Fibroblast of lung (primary cell): ENCODE results near the gene DLL1. TPM values are rescaled to one million over a fixed set of nuclear protein-coding genes. Genes with fewer than 3 reads are reported as not detected.

ENCODE experiments used
- DNase-seq, 2 donors: peaks; one replicate each; pipeline versions ENCODE4 v3.0.0 to v3.0.0-alpha.2; 2010; ENCODE audit warnings: low read depth in 2 of 2
- H2AFZ ChIP-seq: 2 replicates; pipeline ENCODE4 v1.5.1; 2012; ENCODE audit warnings: low read length, control low read depth, inconsistent platforms
- H3K27ac ChIP-seq: 2 replicates; pipeline ENCODE4 v1.5.1; 2011; ENCODE audit warnings: low read length, control low read depth; ENCODE audit not compliant: insufficient read depth
- H3K27me3 ChIP-seq: 2 replicates; pipeline ENCODE4 v1.5.1; 2011; ENCODE audit warnings: mild to moderate bottlenecking, low read length; ENCODE audit not compliant: control insufficient read depth, insufficient read depth
- H3K36me3 ChIP-seq: 2 replicates; pipeline ENCODE4 v1.5.1; 2011; ENCODE audit warnings: low read length; ENCODE audit not compliant: control insufficient read depth, insufficient read depth
- H3K4me1 ChIP-seq: 2 replicates; pipeline ENCODE4 v1.5.1; 2011; ENCODE audit warnings: low read length; ENCODE audit not compliant: control insufficient read depth, insufficient read depth; ENCODE audit errors: extremely low read depth
- H3K4me2 ChIP-seq: 2 replicates; pipeline ENCODE4 v1.5.1; 2011; ENCODE audit warnings: low read length, control low read depth; ENCODE audit not compliant: insufficient read depth; ENCODE audit errors: extremely low read depth
- H3K4me3 ChIP-seq, 4 experiments: fragments of 200-600 bp in 1 of 4; sonication (generic) in 1 of 4; replicated peaks in 1 of 4; 2 replicates each; pipeline ENCODE4 v1.5.1; 2011 to 2016; ENCODE audit warnings: low read length in 4 of 4, low read depth in 3 of 4, mild to moderate bottlenecking in 3 of 4, control low read depth in 2 of 4, inconsistent platforms in 1 of 4, mixed read lengths in 1 of 4; ENCODE audit not compliant: insufficient read depth in 1 of 4; ENCODE audit errors: control extremely low read depth in 1 of 4
- H3K79me2 ChIP-seq: 2 replicates; pipeline ENCODE4 v1.5.1; 2012; ENCODE audit warnings: mild to moderate bottlenecking, low read length, inconsistent platforms; ENCODE audit not compliant: control insufficient read depth, insufficient read depth
- H3K9ac ChIP-seq: 2 replicates; pipeline ENCODE4 v1.5.1; 2011; ENCODE audit warnings: mild to moderate bottlenecking, low read length, control low read depth; ENCODE audit not compliant: insufficient read depth
- H3K9me3 ChIP-seq: 2 replicates; pipeline ENCODE4 v1.5.1; 2012; ENCODE audit warnings: low read depth, low read length; ENCODE audit not compliant: control insufficient read depth, insufficient read depth
- H4K20me1 ChIP-seq: 2 replicates; pipeline ENCODE4 v1.5.1; 2011; ENCODE audit warnings: low read length; ENCODE audit not compliant: control insufficient read depth, insufficient read depth; ENCODE audit errors: extremely low read depth
- EZH2 ChIP-seq: IDR thresholded peaks from 2 replicates; pipeline ENCODE4 v1.5.1; 2012; ENCODE audit warnings: low read length, control low read depth, mild to moderate bottlenecking; ENCODE audit errors: missing control alignments
- polyA plus RNA-seq, 2 donors: library from polyadenylated mRNA; depleted of rRNA in 1 of 2; stranded (reverse) in 1 of 2; unstranded in 1 of 2; fragments of >200 nt; gene quantifications; 2 replicates each; pipeline ENCODE4 v1.2.1, GENCODE V29; 2011 to 2012; ENCODE audit warnings: missing spikeins in 1 of 2
- total RNA-seq: library from RNA; depleted of rRNA; stranded (reverse); fragments of >200 nt; gene quantifications from 2 replicates; pipeline ENCODE4 v1.2.1, GENCODE V29; 2014
- TF ChIP-seq, protein P1 (sequence below), 2 donors: IDR thresholded peaks in 1 of 2; conservative IDR thresholded peaks in 1 of 2; 1 replicate in 1 of 2; 2 replicates in 1 of 2; pipeline ENCODE4 v1.5.1; 2011 to 2012; ENCODE audit warnings: low read length in 2 of 2, control low read depth in 1 of 2, inconsistent platforms in 1 of 2, low read depth in 1 of 2, mild to moderate bottlenecking in 1 of 2

Gene DLL1
- total and polyA plus RNA-seq, 2 donors (not counting 1 experiment from before 2014, with no cell fraction given), result 0.69 to 12.4 TPM

GRCh38 chr6:170285482-170285881, 5.4 kb downstream of the DLL1 start:
- Histone ChIP-seq H3K27me3 (peaks cover 14% of the 10 kb centered on the region), H3K4me1 (peaks cover 2% of the 10 kb centered on the region), H3K36me3 (no peaks in the 10 kb centered on the region), H4K20me1 (no peaks in the 10 kb centered on the region), H3K9me3 (no peaks in the 10 kb centered on the region), H3K4me3 (no peak overlapping the region), H3K9ac (no peak overlapping the region), H2AFZ (no peak overlapping the region), H3K79me2 (no peaks in the 10 kb centered on the region), H3K27ac (no peak overlapping the region), H3K4me2 (no peak overlapping the region)
- DNase-seq, result no peak
- TF ChIP-seq, protein P1, sequence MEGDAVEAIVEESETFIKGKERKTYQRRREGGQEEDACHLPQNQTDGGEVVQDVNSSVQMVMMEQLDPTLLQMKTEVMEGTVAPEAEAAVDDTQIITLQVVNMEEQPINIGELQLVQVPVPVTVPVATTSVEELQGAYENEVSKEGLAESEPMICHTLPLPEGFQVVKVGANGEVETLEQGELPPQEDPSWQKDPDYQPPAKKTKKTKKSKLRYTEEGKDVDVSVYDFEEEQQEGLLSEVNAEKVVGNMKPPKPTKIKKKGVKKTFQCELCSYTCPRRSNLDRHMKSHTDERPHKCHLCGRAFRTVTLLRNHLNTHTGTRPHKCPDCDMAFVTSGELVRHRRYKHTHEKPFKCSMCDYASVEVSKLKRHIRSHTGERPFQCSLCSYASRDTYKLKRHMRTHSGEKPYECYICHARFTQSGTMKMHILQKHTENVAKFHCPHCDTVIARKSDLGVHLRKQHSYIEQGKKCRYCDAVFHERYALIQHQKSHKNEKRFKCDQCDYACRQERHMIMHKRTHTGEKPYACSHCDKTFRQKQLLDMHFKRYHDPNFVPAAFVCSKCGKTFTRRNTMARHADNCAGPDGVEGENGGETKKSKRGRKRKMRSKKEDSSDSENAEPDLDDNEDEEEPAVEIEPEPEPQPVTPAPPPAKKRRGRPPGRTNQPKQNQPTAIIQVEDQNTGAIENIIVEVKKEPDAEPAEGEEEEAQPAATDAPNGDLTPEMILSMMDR (conservative IDR thresholded peaks at IDR 0.05 in 1 of 2, IDR thresholded peaks at IDR 0.05 in 1 of 2; ENCODE audit: low read depth in 1 of 2, low read length in 2 of 2), result no peak
- no peak for TF ChIP-seq EZH2

DNA sequence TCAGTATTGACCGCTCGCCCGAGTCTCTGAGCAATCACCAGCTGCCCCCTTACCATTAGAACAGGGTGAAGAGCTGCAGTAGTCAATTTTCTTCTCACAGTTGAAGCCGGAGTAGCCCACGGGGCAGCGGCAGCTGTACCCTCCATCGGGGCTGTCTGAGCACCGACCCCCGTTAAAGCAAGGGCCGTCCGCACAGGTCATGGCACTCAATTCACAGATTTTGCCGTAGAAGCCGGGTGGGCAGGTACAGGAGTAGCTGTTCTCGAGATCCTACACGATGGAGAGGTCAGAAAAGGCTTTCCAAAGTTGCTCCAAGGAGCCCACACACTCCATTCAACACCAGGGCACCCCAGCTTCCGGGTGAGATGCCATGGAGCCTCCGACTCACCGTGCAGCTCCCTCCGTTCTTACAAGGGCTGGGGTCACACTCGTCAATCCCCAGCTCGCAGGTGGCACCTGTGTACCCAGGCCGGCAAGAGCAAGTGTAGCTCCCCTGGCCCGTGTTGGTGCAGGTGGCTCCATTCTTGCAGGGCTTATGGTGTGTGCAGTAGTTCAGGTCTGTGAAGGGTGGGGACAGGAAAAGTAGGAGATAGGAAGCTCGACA, 5.9 kb downstream of the DLL1 start:
- DNase-seq, result no peak
- no peak overlapping the region for H3K9ac ChIP-seq
- H4K20me1 ChIP-seq, result no peaks in the 10 kb centered on the region
- no peaks in the 10 kb centered on the region for H3K9me3 ChIP-seq
- no peaks in the 10 kb centered on the region for H3K79me2 ChIP-seq
- H3K4me1 ChIP-seq, result peaks cover 3% of the 10 kb centered on the region
- no peak overlapping the region for H2AFZ ChIP-seq
- peaks cover 14% of the 10 kb centered on the region for H3K27me3 ChIP-seq
- no peaks in the 10 kb centered on the region for H3K36me3 ChIP-seq
- no peak overlapping the region for H3K27ac ChIP-seq
- TF ChIP-seq EZH2, result no peak
- TF ChIP-seq, protein P1 (conservative IDR thresholded peaks at IDR 0.05 in 1 of 2, IDR thresholded peaks at IDR 0.05 in 1 of 2; ENCODE audit: low read depth in 1 of 2, low read length in 2 of 2), result no peak
- no peak overlapping the region for H3K4me3 ChIP-seq
- H3K4me2 ChIP-seq, result no peak overlapping the region

GRCh38 chr6:170284126-170284773, 6.6 kb downstream of the DLL1 start:
- Histone ChIP-seq H3K36me3 (no peaks in the 10 kb centered on the region), H3K4me1 (peaks cover 3% of the 10 kb centered on the region), H2AFZ (no peak overlapping the region), H4K20me1 (no peaks in the 10 kb centered on the region), H3K4me3 (no peak overlapping the region), H3K27me3 (peaks cover 10% of the 10 kb centered on the region), H3K27ac (no peak overlapping the region), H3K79me2 (no peaks in the 10 kb centered on the region), H3K9ac (no peak overlapping the region), H3K4me2 (no peak overlapping the region), H3K9me3 (no peaks in the 10 kb centered on the region)
- no peak for TF ChIP-seq EZH2
- TF ChIP-seq, protein P1 (conservative IDR thresholded peaks at IDR 0.05 in 1 of 2, IDR thresholded peaks at IDR 0.05 in 1 of 2; ENCODE audit: low read depth in 1 of 2, low read length in 2 of 2), result no peak
- no peak for DNase-seq
